Renal cortex interstitium (tissue), 11 donors: ENCODE results near the gene UBE2V1. TPM values are rescaled to one million over a fixed set of nuclear protein-coding genes. Genes with fewer than 3 reads are reported as not detected.
"Not testable (repeated sequence)": the region's sequence is repeated elsewhere in the genome, so short reads cannot be mapped to it uniquely, and the experiment has no call there.

ENCODE experiments used
- DNase-seq, 11 donors: peaks; one replicate each; pipeline ENCODE4 v3.0.0-alpha.2; 2013; ENCODE audit warnings: low read depth in 9 of 11, low spot score in 4 of 11; ENCODE audit errors: extremely low read depth in 1 of 11
- polyA plus RNA-seq, 3 donors: library from polyadenylated mRNA; unstranded; fragments of 120-200 nt; gene quantifications; one replicate each; pipeline ENCODE4 v1.2.1, GENCODE V29; 2013; ENCODE audit not compliant: insufficient read length in 3 of 3

Gene UBE2V1
- polyA plus RNA-seq, 3 donors, result 149 to 170 (median 149) TPM

- DNase-seq, result peak in 8 of 11 donors; percentile 40 to 63 (median 57)
Observed at GRCh38 chr20:50085481-50086365, 27.2 kb downstream of the UBE2V1 start.

DNA sequence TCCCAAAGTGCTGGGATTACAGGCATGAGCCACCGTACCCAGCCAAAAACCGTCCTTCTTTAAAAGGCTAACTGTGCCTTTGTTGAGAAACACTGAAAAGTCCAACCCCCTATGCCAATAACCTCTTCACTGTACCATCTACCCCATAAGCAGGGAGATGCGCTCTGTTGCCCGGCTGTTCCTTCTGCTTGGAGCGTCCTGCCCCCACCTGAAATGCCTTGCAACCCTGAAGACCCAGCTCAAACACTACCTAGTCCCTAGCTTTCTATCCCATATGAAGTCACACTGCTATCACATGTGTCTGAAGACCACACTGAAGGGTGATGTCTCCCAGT lies 27.8 kb downstream of the UBE2V1 start:
- DNase-seq, result no peak

GRCh38 chr20:50083034-50083433 lies 29.9 kb downstream of the UBE2V1 start:
- DNase-seq, result no peak

DNA sequence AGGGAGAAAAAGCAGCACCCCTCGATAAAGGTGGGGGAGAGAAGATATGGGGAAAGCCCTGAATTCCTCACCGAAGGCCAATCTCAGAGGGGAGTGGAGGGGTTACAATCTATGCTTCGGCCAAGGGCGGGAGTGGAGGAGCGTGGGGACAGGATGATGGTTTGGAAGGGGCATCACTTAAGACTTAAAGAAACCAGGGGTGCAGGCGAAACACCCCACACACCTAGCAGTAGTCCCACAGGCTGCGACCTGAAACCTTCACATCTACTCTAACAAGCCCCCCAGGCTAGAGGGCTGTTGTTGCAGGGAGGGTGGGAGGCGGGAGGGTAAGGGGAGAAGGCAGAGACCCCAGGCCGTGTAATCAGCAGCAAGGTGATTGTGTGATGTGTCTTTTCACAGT lies 30.9 kb downstream of the UBE2V1 start:
- not testable (repeated sequence) for DNase-seq

- DNase-seq, result no peak
Observed at GRCh38 chr20:50077818-50078601, 34.9 kb downstream of the UBE2V1 start.

- DNase-seq, result no peak
Observed at GRCh38 chr20:50073500-50073899, 39.5 kb downstream of the UBE2V1 start.

- DNase-seq, result peak in 9 of 11 donors; percentile 79 to 87 (median 82)
Observed at GRCh38 chr20:50071039-50071888, 41.7 kb downstream of the UBE2V1 start.

GRCh38 chr20:50070361-50070760 lies 42.6 kb downstream of the UBE2V1 start:
- no peak for DNase-seq

DNA sequence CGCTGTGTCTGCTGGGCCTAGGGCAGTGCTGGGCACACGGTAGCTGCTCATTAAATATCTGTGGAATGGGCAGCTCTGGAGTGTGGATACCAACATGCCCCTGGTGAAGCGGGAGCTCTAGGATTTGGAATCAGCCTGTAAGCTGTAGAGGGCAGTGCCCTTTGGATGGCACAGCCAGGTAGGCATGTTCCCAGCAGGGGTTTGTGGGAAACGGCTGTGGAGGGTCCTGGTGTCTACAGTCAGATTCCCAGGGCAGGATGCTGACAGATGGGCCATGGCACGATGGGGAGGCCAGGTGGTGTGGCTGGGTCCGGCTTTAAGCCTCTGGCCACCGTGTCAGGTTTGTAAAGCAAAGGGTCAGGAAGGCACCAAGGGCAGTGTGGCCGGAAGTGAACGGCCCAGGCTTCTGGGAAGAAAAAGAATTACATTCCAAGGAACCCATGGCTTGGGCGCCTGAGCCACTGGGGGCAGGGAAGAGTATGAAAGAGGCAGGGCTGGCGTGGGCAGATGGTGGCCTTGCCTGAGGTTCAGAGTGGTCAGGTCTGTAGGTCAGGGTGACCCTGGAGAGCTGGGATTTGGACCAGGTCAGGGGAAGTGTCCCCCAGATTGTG lies 44.8 kb downstream of the UBE2V1 start:
- no peak for DNase-seq

DNA sequence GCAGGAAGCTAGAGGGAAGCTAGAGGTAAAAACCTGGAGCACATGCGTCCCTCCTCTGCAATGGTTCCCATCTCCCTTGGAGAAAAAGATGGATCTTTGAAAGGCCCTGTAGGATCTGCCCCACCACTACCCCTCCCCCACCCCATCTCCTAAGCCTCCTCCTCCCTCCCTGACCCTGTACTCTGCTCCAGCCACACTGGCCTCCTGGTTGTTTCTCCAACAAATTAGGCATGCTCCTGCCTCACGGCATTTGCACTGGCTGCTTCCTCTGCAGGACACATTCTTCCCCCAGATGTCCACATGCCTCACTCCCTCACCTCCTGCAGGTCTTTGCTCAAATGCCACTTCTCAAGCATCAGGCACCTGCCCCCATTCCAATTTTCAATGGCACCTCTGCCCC lies 45.5 kb downstream of the UBE2V1 start:
- DNase-seq, result no peak

DNA sequence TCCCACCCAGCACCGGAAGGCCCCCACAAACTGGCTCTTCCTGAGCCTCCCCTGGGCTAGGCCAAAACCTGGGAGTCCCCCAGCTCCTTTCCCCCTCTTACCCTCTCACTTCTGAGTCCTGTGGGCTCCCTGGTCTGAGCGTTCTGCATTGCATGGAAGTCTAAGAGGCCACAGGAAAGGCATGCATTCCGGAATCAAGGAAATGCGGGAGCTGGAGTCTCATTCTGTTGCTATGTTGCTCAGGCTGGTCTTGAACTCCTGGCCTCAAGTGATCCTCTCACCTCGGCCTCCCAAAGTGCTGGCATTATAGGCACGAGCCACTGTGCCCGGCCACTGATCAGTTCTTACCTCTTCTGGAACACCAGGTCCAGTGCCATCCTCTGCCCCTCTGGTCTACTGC lies 45.9 kb downstream of the UBE2V1 start:
- no peak for DNase-seq

GRCh38 chr20:50066161-50066834 lies 46.7 kb downstream of the UBE2V1 start:
- DNase-seq, result no peak

GRCh38 chr20:50065325-50065615 lies 47.7 kb downstream of the UBE2V1 start:
- DNase-seq, result no peak

DNA sequence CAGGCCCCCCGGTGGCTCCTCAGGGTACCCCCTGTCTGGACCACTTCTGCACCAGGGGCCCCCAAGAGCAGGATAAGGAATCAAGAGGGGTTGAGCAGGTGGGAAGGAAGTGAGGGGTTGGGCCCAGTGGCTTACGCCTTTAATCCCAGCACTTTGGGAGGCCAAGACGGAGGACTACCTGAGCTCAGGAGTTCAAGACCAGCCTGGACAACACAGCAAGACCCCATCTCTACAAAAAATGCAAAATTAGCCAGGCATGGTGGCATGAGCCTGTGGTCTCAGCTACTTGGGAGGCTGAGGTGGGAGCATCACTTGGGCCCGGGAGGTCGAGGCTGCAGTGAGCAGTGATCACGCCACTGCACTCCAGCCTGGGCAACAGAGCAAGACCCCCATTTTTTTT lies 49.2 kb downstream of the UBE2V1 start:
- not testable (repeated sequence) for DNase-seq

DNA sequence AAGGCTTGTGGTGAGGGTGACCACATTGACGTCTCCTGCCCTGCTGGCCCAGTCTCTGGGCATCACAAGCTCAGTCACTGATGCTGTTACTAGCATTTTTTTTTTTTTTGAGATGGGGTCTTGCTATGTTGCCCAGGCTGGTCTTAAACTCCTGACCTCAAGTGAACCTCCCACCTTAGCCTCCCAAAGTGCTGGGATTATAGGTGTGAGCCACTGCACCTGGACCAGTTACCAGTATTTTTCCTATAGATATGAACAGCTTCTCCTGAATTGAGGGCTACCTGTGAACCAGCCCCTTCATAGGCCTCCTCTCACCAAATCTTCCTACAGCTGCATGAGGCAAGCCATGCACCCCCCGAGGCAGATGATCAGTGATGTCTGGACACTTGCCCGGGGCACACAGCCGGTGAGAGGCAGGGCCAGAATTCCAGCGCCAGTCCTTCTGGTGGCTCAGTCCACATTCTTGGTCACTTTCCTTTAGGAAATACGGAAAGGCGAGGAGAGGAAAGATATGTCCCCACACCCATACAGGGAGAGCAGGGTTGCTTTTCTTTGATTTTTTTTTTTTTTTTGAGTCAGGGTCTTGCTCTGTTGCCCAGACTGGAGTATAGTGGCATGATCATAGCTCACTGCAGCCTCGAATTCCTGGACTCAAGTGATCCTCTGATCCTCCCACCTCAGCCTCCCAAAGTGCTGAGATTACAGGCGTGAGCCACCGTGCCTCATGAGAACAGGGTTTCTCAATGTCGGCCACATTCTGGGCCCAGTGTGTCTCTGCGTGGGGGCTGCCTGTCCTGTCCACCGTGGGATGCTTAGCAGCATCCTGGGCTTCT lies 50.7 kb downstream of the UBE2V1 start:
- no peak for DNase-seq

GRCh38 chr20:50061151-50062005 lies 51.6 kb downstream of the UBE2V1 start:
- no peak for DNase-seq
